ENCODE results near the gene ACSM6.
"Not testable (repeated sequence)": the region's sequence is repeated elsewhere in the genome, so short reads cannot be mapped to it uniquely, and the experiment has no call there.

The ACSM6 gene, protein sequence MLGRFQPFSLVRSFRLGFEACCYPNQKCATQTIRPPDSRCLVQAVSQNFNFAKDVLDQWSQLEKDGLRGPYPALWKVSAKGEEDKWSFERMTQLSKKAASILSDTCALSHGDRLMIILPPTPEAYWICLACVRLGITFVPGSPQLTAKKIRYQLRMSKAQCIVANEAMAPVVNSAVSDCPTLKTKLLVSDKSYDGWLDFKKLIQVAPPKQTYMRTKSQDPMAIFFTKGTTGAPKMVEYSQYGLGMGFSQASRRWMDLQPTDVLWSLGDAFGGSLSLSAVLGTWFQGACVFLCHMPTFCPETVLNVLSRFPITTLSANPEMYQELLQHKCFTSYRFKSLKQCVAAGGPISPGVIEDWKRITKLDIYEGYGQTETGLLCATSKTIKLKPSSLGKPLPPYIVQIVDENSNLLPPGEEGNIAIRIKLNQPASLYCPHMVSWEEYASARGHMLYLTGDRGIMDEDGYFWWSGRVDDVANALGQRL
- 0 reads per million in 2 donors for total RNA-seq

DNA sequence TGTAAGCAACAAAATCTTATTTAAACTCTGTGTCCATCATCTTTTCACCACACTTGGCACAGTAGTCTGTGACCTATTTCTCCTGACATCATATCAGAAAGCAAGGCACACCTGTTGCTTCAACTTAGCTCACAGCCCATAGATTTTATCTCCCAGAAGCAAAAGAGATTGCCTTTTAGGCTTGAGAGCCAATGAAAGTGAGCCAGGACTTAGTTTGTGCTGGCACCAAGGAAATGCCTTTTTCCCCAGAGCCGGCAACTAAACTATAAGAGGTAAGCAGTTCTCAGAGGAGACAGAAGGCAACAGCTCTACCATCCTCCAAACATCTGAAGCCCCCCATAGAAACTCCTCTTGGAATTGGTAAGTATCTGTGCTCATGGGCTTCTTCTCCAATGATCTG lies at the start of gene ACSM6:
Gene ACSM6, plus strand, starts transcription at position 295 of the 400 bp plus-strand sequence. CDS start 248 bp downstream, outside the sequence.
- DNase-seq = no peak

DNA sequence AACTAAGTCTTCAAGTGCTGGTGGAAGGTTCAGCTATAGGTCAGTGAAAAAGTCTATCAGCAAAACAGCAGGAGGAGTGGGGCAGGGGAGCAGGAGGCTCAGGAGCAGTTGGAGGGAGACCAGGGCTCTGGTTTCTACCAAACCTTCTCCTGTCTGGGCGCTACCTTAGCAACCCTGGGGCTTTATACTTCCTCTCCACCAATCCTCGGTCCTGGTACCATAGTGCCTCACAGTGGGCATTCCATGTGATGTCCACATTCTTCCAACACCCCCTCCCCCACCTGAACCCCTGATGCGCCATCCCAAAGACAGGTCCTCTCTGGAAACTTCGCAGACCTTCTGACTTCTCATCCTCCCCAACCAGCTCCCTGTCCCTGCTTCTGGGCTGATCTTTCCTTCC lies 25.3 kb upstream of the ACSM6 start:
- DNase-seq = no peak

DNA sequence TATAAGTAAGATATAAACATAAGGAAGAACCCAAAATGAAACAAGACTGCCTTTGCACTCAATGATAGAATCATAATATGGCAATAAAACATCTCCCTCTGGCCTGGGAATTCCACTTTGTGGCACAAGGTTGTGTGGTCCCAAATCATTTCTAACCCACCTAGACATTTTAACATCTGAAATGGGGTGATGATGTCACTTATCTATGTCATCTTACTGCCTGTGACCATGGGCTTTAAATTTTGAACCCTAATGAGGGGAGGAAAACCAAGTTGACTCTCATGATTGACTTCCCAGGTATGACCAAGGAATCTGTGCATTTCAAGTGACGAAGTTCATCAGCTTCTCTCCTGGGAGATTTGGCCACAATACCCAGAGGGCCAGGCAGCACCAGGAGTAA lies 24.5 kb upstream of the ACSM6 start:
- DNase-seq = no peak

DNA sequence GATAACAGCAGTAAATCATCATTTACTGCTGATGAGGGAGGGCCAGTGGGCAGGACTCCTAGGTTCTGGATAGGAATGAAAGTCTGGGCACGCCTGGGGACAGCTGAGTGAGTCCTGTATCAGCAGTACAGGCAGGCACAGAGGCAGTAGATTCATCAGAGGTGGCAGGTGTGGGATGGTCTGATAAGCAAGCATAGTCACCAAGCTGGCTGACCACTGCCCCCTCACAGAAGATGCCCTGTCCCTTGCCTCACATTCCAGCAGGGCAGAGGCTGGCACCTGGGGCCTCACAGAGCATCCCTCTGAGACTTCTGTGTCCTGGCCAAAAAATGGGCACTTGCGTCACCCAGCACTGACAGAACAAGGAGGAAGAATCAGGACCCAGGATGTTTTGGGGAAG lies 23.2 kb upstream of the ACSM6 start:
- no peak for DNase-seq

DNA sequence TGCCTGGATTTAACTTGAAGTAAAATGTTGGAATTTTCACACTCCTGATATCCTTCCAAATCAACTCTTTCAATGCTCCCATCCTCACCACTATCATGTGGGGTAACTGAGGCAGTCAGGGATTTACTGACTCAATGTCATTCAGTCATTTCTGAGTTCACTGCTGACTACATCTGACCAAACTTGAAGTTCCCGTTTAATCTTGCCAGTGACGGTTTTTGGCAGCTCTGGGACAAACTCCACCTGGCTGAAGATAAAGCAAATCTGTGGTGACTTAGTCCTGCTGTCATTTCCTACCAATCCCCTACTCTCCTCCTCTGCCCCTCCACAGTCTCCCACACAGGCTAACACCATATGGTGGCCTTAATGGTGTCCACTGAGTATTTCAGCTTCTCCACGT lies 22.7 kb upstream of the ACSM6 start:
- no peak for DNase-seq

DNA sequence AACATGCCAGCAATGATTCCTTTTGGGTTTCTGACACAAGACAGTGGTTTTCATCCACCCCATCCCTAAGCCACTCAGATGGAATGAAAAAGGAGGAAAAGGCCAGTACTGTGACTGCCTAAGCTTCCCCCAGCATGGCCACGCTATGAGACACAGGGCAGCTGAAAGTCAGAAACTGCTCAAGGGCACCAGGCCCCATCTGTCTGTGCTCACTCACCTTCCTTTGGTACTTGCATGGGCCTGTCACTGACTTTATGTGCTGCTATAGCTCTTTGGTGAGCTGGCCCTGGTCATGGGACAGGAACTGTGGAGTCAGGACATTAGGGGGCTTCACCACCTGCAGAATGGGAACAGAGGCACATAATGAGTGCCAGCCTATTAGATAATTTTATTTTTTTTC lies 21.2 kb upstream of the ACSM6 start:
- DNase-seq = no peak

DNA sequence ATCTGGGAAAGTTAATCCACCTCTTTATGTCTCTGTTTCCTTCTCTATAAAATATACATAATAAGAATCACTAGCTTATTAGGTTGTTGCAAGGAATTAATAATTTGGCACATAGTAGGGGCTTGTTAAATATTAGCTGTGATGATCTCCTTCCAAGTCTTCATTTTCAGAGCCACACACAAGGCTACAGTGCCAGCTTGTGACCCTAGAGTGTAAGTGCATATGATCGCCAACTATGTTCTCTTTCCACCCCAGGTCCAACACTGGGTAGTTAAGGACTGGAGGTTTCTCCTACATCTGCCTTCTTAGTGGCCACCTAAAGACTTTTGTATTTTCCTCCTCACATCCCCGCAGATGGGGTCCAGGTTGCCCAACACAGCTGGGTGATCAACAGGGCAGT lies 17.9 kb upstream of the ACSM6 start:
- DNase-seq = no peak

DNA sequence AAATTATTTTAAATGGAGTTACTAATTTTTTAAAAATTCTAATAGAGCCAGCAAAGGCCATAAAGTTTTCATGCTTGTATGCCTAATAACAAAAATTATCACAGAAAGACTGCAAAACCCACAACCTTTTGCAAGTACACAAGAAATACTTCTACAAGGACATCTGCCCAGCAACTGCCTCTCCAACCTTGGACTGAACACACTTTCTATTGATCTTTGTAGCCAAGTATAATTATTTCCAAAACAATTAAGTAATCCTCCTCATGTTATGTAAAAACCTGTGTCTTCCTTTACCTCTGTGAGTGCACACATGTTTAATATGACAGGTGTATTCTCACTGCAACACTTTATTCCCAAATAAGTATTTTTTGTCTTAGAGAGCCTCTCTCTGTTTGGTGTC lies 16.6 kb upstream of the ACSM6 start:
- no peak for DNase-seq

DNA sequence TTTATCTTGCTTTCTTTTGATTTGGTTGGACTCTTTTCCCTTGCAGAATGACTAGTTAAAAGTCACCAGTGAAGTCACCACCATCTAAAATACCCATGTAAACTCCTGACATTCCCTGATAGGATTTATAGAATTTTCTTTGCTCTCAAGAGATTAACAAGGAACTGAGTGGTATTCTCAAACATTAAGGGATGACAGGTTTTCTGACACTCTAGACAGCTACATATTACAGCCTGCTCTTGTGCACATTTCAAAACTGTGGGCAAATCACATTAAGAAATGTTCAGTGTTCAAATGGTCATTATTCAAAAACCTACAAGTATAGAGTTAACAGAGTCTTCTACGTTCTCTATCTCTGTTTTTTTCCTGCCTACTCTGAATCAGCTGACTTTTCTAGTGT lies 15.8 kb upstream of the ACSM6 start:
- DNase-seq = no peak

DNA sequence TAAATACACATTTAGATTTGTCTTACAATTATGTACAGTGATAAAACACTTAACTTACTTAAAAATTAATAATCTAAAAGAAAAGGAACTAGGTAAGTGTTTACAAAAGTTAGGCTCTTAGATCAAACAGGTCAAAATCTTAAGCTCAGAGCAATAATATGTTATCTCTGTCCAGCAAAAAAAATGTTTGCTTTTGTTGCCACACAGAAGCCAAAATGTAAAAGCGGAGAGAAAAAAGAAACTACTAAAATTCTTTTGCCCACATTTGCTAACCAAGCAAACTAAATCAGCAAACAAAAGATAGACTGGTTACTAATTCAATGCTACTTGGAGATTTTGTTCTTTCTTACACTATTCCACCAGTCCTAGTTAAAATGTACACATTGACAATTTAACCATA lies 15.2 kb upstream of the ACSM6 start:
- DNase-seq = no peak

DNA sequence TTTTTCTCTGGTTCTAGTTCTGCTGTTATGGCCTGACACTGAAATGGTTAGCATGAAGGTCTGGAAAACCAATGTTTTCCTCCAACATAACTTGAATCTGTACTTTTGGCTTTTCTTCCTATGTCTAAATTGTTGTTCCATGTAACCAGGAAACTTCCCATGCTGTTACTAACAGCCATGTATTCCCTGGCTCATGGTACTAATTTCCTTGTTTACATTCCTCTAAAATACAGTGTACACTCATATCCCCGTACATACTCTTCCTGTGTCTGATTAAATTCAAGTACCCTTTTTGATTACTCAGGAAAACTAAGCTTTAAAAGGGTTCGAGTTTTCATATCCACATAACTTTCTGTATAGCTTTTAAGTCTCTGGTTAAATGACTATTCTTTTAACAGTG lies 12.3 kb upstream of the ACSM6 start:
- DNase-seq = no peak

DNA sequence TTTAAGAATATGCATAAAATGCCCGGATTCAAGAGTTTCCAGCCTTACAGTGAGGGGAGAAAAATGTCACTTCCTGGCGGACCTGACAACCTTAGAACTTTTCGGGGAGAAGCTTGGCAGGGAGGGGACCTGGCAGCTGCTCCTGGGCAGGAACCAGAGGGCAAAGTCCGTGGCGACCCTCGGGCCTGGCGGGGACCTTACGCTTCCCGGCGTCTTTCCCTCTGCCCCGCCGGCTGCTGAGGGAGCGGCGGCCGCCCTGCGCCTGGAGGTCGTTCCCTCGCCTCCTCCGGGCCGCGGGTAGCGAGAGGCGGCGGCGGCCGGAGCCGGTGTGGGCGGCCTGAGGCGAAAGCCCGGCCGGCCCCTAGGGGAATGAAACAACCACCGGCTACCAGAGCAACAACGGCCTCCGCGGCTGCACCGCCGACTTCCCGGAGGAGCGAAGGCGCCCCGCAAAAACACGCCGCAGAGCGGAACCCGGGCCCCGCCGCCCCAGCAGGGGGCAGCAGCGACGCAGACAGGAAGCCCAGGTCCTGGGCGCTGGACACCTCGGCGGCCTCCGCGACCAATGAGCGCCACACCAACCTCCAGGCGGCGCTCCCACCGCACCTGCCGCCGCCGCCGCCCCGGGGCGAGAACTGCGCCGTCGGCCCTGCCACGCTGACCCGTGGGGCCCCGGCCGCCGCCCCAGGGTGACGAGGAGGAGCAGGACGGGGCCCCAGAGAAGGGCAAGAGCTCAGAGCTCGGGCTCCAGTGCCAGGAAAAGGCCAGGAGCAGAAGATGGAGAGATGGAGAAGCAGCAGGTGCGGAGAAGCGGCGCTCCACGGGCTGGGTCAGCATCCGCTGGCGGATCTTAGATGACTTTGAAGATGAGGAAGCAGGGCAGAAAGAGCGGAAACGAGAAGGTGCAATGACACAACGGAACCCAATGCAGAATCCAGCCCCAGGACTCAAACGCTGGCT lies 10.5 kb upstream of the ACSM6 start:
- peak; percentile 34 for DNase-seq

DNA sequence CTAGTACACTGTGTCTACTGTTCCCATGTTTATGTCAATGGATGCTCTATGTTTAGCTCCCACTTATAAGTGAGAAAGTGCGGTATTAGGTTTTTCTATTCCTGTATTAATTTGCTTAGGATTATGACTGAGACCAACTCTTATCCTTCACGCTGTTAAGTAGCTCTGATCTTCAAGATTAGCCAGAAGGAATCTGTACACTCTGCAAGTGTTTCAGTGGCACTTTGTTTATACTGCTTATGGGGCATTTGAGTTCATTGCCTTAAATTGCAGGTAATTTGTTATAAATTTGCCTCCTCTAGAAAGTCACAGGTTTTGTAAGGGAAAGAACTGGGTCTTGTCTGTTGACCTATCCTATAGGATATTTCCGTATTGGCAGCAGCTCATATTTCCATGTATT lies 6.4 kb upstream of the ACSM6 start:
- DNase-seq = no peak

DNA sequence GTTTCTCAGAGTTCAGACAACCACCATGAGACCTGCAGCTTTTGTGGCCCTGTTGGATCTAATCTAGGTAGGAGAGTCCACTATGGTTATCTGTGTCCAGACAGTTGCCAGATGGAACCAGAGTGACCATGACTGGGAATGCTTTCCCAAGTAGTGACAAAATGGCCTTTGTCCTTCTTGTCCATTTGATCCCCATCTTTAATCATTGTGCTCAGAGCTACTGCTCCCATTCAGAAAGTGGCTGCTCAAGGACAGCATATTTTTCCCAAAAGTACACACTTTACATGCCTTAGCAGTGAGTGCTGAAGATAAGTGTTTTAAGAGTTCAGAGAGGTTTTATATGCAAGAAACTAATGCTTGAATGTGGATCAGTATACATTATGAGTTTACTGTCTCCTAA lies 5.4 kb upstream of the ACSM6 start:
- no peak for DNase-seq

DNA sequence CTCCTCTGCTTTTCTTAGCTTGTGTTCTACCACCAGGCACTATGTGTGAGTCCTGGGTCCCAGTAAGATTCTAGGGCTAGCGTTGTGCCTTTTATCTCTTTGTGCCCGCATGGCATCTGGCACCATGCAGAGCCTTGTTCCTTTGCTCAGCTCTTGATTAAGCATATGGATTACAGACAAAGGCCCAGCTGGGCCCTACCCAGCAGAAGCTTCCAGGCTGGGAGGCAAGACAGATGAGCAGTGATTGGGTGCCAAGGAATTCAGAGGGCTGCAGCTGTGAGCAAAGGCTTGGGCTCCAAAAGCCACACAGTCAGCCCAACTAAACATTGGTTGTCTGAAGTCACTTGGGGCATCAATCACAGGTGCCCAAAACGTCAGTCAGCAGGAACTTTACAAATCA lies 2.0 kb downstream of the ACSM6 start:
- DNase-seq = no peak

DNA sequence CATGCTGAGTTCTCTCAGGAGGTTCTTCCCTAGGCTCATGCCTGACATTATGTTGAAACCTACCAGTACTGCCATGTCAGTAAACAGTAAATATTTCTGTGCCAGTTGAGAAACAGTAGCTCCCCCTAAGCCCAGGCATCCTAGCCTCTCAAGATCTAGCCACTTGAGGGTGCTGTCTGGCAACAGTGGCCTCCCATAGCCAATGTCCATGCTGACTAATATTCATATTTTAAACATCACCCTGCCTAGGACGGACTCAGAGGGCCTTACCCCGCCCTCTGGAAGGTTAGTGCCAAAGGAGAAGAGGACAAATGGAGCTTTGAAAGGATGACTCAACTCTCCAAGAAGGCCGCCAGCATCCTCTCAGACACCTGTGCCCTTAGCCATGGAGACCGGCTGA lies 7.7 kb downstream of the ACSM6 start:
- no peak for DNase-seq

DNA sequence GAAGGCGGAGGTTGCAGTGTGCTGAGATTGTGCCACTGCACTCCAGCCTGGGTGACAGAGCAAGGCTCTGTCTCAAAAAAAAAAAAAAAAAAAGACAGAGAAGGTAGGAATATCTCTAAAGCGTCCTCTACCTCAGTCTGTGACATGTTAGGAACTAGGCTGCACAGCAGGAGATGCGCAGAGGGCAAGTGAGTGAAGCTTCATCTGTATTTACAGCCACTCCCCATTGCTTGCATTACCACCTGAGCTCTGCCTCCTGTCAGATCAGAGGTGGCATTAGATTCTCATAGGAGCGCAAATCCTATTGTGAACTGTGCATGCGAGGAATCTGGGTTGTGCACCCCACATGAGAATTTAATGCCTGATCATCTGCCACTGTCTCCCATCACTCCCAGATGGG lies 8.8 kb downstream of the ACSM6 start:
- DNase-seq = not testable (repeated sequence)

DNA sequence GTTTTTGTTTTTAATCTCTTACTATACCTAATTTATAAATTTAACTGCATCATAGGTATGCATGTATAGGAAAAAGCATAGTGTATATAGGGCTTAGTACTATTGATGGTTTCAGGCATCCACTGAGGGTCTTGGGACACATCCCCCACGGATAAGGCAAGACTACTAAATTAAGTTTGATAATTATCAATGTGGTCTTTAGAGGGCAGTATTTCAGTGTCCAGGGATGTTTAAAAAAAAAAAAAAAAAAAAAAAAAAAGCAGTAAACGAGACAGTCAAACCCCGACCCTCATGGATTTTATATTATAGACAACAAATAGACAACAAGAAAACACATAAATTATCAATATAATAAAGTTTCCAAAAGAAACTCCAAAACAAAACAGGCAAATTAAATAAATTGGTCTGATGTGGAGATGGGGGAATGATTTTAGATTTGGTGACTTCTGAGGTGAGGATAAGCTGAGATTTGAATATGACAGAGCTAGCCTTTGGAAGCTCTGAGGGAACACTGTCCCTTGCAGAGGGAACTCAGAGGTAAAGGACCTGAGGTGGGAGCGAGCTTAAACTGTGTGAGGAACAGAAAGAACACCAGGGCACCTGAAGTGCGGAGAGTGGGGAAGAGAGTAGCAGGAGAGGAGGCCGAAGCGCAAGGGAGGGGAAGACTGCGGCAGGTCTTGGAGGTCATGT lies 14.8 kb downstream of the ACSM6 start:
- no peak for DNase-seq

DNA sequence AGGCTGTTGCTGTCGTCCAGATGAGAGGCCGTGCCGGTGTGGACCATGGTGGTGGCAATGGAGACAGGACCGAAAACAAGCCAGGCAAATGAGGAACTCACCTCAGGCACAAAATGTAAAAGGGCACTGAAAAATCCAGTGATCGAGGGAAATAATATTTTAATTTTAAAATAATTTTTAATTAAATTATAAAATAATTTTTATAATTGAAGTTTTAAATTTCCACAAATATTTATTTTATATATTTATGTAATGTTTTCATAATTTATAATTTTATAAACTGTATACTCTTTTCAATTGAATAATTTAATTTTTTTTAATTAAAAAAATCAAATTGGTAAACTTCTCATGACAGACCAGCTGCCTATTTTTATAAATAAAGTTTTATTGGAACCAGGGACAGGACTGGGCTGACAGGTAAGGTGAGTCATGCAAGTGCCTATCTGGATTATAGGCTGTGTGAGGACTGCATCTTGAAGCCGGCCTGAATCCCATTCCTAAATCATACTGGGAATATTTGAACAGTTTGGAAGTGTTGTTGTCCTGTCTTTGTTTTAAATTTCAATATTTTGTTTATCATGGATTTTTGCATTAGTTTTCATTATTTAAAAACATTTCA lies 15.6 kb downstream of the ACSM6 start:
- DNase-seq = no peak

DNA sequence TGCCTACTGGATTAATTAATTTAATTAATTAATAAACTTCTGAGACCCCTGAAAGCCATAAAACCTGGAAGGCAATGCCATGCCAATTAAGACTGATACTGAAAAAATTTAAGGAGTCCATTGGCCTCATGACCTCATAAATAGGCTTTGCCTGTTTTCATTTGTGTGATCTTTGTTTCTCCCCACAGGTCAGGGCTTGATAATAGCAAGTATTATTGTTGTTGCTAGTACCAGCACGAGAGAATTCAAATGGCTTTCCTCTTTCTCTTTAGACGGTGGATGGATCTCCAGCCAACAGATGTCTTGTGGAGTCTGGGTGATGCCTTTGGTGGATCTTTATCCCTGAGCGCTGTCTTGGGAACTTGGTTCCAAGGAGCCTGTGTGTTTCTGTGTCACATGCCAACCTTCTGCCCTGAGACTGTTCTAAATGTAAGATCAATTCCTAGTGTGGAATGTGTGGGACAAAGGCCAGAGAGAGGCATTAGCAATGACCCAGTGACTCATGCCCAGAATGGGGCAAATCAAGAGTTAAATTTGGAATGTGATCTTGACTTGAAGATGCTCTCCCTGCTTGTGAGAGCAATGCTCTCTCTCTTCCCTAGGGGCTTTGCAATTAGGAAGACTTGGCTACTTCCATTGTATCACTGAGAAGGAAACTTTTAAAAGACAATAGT lies 17.7 kb downstream of the ACSM6 start:
- DNase-seq = no peak

DNA sequence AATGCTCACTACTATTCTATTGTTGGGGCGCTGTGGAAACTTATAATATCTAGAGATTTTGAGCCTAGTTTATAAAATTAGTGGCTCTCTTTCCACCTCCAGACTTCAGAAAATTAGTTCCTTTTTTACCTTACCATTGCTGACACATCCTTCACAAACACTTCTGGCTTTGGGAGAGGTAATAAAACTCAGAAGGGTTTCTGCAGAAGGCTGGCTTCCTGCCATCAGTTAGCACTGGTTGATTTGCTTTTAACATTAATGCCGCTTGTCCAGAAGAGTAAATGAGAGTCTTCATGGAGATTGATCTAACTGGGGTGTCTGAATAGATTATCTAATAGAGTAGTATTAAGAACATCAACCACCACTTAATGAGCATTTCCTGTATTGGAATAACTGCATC lies 20.3 kb downstream of the ACSM6 start:
- DNase-seq = no peak

DNA sequence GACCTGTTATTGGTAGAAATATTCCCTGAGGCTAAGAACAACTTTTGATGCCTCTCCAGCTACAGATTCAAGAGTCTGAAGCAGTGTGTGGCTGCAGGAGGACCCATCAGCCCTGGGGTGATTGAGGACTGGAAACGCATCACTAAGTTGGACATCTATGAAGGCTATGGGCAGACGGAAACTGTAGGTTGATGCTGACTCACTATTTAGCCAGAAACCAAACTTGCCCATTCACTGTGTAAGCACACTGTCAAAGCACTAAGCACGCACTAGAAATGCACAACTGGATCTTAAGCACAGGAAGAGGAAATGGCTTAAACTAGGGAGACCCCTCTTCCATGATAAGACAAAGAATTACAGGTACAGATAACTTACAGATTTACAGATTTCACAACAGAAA lies 20.8 kb downstream of the ACSM6 start:
- no peak for DNase-seq

Measured in activated gamma-delta T cell (primary cell).